ENCODE measurements around the gene P4HA2. TPM values are rescaled to one million over a fixed set of nuclear protein-coding genes. Genes with fewer than 3 reads are reported as not detected.

Gene P4HA2
- total RNA-seq, 1 experiment from 2014 or later, result 15.1 TPM

GRCh38 chr5:132233811-132234683 is 6.4 kb upstream of the P4HA2 start:
- DNase-seq (ENCODE audit: low spot score), result no peak
- Mint-ChIP-seq H3K9me3 (no peaks in the 10 kb centered on the region), H3K4me3 (no peak overlapping the region), H3K4me1 (peaks cover 5% of the 10 kb centered on the region), H3K27me3 (ENCODE audit: low read depth) (peaks cover 13% of the 10 kb centered on the region), H3K27ac (no peak overlapping the region), H3K36me3 (no peaks in the 10 kb centered on the region)
- TF ChIP-seq AR (CRISPR knock-in tag; IDR thresholded peaks at IDR 0.05) (no peak), MYBL2 (CRISPR knock-in tag; IDR thresholded peaks at IDR 0.05) (no peak)
- TF ChIP-seq, protein P1, sequence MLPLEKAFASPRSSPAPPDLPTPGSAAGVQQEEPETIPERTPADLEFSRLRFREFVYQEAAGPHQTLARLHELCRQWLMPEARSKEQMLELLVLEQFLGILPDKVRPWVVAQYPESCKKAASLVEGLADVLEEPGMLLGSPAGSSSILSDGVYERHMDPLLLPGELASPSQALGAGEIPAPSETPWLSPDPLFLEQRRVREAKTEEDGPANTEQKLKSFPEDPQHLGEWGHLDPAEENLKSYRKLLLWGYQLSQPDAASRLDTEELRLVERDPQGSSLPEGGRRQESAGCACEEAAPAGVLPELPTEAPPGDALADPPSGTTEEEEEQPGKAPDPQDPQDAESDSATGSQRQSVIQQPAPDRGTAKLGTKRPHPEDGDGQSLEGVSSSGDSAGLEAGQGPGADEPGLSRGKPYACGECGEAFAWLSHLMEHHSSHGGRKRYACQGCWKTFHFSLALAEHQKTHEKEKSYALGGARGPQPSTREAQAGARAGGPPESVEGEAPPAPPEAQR (CRISPR knock-in tag; IDR thresholded peaks at IDR 0.05), result no peak
- ChIA-PET CTCF (no interaction called here), POLR2A (no interaction called here)
- ATAC-seq, result no peak

DNA sequence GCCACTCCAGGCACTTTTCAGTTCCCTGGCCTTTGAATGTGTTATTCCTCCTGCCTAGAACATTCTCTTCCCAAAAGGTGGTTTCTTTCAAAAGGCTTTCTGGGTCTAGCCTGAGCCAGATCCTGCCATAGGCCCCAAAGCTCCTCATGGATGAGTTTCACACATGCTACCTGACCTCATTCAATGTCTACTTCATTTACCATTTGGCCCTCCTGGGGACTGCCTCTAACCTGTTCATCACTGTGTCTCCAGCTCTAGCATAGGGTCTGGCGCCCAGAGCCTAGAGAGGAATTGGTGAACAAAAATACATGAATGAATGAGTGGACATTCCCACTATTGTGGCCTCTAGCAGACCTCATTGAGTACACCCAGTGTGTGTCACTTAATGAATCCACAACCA is 5.4 kb upstream of the P4HA2 start:
- Mint-ChIP-seq H3K27ac (no peak overlapping the region), H3K36me3 (no peaks in the 10 kb centered on the region), H3K27me3 (ENCODE audit: low read depth) (peaks cover 22% of the 10 kb centered on the region), H3K4me1 (peaks cover 10% of the 10 kb centered on the region), H3K4me3 (no peak overlapping the region), H3K9me3 (no peaks in the 10 kb centered on the region)
- ATAC-seq, result no peak
- ChIA-PET POLR2A (no interaction called here), CTCF (no interaction called here)
- no peak for TF ChIP-seq TEAD4 (CRISPR knock-in tag; IDR thresholded peaks at IDR 0.05)
- TF ChIP-seq, protein P2, sequence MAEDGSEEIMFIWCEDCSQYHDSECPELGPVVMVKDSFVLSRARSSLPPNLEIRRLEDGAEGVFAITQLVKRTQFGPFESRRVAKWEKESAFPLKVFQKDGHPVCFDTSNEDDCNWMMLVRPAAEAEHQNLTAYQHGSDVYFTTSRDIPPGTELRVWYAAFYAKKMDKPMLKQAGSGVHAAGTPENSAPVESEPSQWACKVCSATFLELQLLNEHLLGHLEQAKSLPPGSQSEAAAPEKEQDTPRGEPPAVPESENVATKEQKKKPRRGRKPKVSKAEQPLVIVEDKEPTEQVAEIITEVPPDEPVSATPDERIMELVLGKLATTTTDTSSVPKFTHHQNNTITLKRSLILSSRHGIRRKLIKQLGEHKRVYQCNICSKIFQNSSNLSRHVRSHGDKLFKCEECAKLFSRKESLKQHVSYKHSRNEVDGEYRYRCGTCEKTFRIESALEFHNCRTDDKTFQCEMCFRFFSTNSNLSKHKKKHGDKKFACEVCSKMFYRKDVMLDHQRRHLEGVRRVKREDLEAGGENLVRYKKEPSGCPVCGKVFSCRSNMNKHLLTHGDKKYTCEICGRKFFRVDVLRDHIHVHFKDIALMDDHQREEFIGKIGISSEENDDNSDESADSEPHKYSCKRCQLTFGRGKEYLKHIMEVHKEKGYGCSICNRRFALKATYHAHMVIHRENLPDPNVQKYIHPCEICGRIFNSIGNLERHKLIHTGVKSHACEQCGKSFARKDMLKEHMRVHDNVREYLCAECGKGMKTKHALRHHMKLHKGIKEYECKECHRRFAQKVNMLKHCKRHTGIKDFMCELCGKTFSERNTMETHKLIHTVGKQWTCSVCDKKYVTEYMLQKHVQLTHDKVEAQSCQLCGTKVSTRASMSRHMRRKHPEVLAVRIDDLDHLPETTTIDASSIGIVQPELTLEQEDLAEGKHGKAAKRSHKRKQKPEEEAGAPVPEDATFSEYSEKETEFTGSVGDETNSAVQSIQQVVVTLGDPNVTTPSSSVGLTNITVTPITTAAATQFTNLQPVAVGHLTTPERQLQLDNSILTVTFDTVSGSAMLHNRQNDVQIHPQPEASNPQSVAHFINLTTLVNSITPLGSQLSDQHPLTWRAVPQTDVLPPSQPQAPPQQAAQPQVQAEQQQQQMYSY (CRISPR knock-in tag; IDR thresholded peaks at IDR 0.05), result no peak
- no peak for DNase-seq (ENCODE audit: low spot score)

GRCh38 chr5:132232465-132232864 is 4.8 kb upstream of the P4HA2 start:
- CTCF ChIA-PET, result no interaction called here
- peaks cover 22% of the 10 kb centered on the region for H3K27me3 Mint-ChIP-seq (ENCODE audit: low read depth)

More at GRCh38 chr5:132232465-132232864, 4.8 kb upstream of the P4HA2 start:
- no peak overlapping the region for H3K4me3 Mint-ChIP-seq
- TF ChIP-seq SP1 (CRISPR knock-in tag; conservative IDR thresholded peaks at IDR 0.05) (no peak), ZNF396 (CRISPR knock-in tag; IDR thresholded peaks at IDR 0.05; ENCODE audit: borderline replicate concordance) (no peak), NFYB (CRISPR knock-in tag; conservative IDR thresholded peaks at IDR 0.05; ENCODE audit: low read depth) (no peak), FOXP1 (CRISPR knock-in tag; IDR thresholded peaks at IDR 0.05; ENCODE audit: borderline replicate concordance) (no peak), GTF2I (CRISPR knock-in tag; conservative IDR thresholded peaks at IDR 0.05) (no peak), ZNF416 (CRISPR knock-in tag; IDR thresholded peaks at IDR 0.05) (no peak)
- TF ChIP-seq, protein P3, sequence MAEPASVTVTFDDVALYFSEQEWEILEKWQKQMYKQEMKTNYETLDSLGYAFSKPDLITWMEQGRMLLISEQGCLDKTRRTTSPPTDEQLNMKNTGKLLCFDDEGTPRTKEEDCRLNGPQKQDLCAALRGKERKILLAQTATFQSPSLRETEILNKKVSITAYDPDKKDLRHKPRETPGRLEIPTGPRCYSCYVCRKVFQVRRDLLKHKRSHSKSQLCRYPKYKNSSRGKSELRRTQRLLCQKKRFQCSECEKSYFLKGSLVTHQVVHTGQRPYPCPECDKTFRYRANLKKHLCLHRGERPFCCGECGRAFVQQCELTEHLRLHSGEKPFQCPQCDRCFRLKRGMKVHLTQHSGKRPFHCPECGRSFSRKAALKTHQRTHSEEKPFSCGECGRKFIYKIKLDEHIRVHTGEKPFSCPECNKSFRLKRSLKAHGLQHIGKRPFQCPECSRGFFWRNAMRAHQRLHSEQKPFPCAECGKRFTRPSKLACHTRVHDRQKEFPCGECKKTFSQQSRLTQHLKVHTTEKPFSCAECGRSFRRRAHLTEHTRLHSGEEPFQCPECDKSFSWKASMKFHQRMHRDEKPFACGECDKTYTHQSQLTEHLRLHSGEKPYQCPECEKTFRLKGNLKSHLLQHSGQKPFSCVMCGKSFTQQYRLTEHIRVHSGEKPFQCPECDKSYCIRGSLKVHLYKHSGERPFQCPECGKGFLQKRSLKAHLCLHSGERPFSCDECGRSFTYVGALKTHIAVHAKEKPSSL (CRISPR knock-in tag; conservative IDR thresholded peaks at IDR 0.05), result no peak
- H3K27ac Mint-ChIP-seq, result no peak overlapping the region
- H3K9me3 Mint-ChIP-seq, result no peaks in the 10 kb centered on the region
- POLR2A ChIA-PET, result no interaction called here
- DNase-seq (ENCODE audit: low spot score), result no peak
- no peak for ATAC-seq
- H3K36me3 Mint-ChIP-seq, result no peaks in the 10 kb centered on the region
- H3K4me1 Mint-ChIP-seq, result peaks cover 11% of the 10 kb centered on the region

Data from WTC11 (cell line).